Measurements from ENCODE around the gene AP2M1. TPM values are rescaled to one million over a fixed set of nuclear protein-coding genes. Genes with fewer than 3 reads are reported as not detected.
A peak's percentile ranks its signal among the peaks of the same experiment; 100 is the strongest.

AP2M1 gene
- total RNA-seq, 4 donors from 2014 or later, result 109 to 168 (median 122) TPM

DNA sequence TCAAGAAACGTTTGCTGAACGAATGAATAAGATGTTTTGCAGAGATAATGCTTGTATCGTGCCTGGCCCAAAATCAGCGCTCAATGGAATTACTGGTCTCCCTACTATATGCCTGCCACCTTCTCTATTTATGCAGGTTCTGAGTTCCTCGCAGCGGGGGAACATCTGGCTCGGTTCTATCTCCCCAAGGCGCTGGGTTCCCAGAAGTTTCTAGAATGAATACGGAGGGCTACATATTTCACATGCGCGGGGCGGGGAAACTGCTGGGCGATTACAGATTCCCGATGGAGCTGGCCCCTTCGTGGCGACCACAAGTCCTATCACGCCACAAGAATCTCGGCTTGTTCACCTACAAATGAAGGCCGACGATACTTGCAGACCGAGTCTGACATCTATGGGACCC lies 39.9 kb upstream of the AP2M1 start:
- WGBS, 2 donors, result 0 to 1% methylated on average over 15 to 21 of the region's 21 CpGs
- no peak for DNase-seq (ENCODE audit: low spot score in 2 of 2)
- intact Hi-C loops (cut with DNase I; ENCODE audit: low total_unique reads), result no loop called here
- peak overlapping the region; percentile 92 for H3K4me3 ChIP-seq (ENCODE audit: low read depth, poor library complexity, severe bottlenecking)
- no peak for TF ChIP-seq POLR2A (IDR thresholded peaks at IDR 0.05)
- TF ChIP-seq CTCF (IDR thresholded peaks at IDR 0.05), result no peak

- intact Hi-C loops (cut with DNase I; ENCODE audit: low total_unique reads), result no loop called here
- peak within 1 kb of the TSS; percentile 92 for H3K4me3 ChIP-seq (ENCODE audit: low read depth, poor library complexity, severe bottlenecking)
- peak; percentile 92 to 97 for DNase-seq (ENCODE audit: low spot score in 2 of 2)
- no peak for TF ChIP-seq POLR2A (IDR thresholded peaks at IDR 0.05)
- TF ChIP-seq CTCF (IDR thresholded peaks at IDR 0.05), result no peak
- WGBS, 2 donors, result 0 to 1% methylated on average over 42 to 56 of the region's 56 CpGs
These were observed 39.3 kb upstream of the AP2M1 start, which contains the start of gene EIF2B5 for GRCh38 chr3:184135149-184135910. Gene EIF2B5, plus strand, starts transcription at chr3:184135358. Its CDS starts 28 bp downstream, at chr3:184135386.

- 3 to 4% methylated on average over 9 of the region's 9 CpGs for WGBS, 2 donors
- H3K4me3 ChIP-seq (ENCODE audit: low read depth, poor library complexity, severe bottlenecking), result peak overlapping the region; percentile 92
- intact Hi-C loops (cut with DNase I; ENCODE audit: low total_unique reads), result no loop called here
- no peak for DNase-seq (ENCODE audit: low spot score in 2 of 2)
- TF ChIP-seq POLR2A (IDR thresholded peaks at IDR 0.05), result no peak
- TF ChIP-seq CTCF (IDR thresholded peaks at IDR 0.05), result no peak
These were observed 38.8 kb upstream of the AP2M1 start for GRCh38 chr3:184135911-184136260.

DNA sequence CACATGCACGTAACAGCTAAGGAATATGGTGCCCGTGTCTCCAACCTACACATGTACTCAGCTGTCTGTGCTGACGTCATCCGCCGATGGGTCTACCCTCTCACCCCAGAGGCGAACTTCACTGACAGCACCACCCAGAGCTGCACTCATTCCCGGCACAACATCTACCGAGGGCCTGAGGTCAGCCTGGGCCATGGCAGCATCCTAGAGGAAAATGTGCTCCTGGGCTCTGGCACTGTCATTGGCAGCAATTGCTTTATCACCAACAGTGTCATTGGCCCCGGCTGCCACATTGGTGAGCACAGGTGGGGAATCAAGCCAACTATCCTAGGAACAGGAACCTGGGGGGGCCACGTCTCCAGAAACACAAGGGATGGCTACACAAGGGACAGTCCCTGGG lies 34.2 kb upstream of the AP2M1 start:
- intact Hi-C loops (cut with DNase I; ENCODE audit: low total_unique reads), result loop anchor here (5.0 kb wide), 1 partner anchor 102 kb away; no protein-coding TSS in a partner anchor
- H3K4me3 ChIP-seq (ENCODE audit: low read depth, poor library complexity, severe bottlenecking), result no peak overlapping the region
- no peak for TF ChIP-seq CTCF (IDR thresholded peaks at IDR 0.05)
- no peak for TF ChIP-seq POLR2A (IDR thresholded peaks at IDR 0.05)
- DNase-seq (ENCODE audit: low spot score in 2 of 2), result no peak
- WGBS, 2 donors, result 88 to 91% methylated on average over 10 of the region's 10 CpGs

DNA sequence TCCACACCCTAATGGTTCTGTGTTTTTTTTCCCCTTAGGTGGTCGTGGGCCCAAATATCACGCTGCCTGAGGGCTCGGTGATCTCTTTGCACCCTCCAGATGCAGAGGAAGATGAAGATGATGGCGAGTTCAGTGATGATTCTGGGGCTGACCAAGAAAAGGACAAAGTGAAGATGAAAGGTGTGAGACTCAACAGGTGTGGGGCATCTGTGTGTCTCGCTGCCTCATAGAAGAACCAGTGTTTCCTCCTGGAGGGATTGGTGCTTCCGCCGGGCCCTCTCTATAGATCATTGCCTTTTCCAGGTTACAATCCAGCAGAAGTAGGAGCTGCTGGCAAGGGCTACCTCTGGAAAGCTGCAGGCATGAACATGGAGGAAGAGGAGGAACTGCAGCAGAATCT lies 32.5 kb upstream of the AP2M1 start:
- intact Hi-C loops (cut with DNase I; ENCODE audit: low total_unique reads), result loop anchor here (5.0 kb wide), 1 partner anchor 100 kb away; no protein-coding TSS in a partner anchor
- H3K4me3 ChIP-seq (ENCODE audit: low read depth, poor library complexity, severe bottlenecking), result no peak overlapping the region
- TF ChIP-seq CTCF (IDR thresholded peaks at IDR 0.05) (no peak), POLR2A (IDR thresholded peaks at IDR 0.05) (no peak)
- no peak for DNase-seq (ENCODE audit: low spot score in 2 of 2)
- 91 to 92% methylated on average over 7 of the region's 7 CpGs for WGBS, 2 donors
